Ishikawa (cell line): ENCODE data around the gene EXPH5.

ENCODE experiments used
- CEBPB ChIP-seq: IDR thresholded peaks from 2 replicates; pipeline ENCODE4 v1.6.1; 2012
- CREB1 ChIP-seq: IDR thresholded peaks from 2 replicates; pipeline ENCODE4 v1.6.1; 2012; ENCODE audit warnings: low read depth
- EGR1 ChIP-seq: IDR thresholded peaks from 2 replicates; pipeline ENCODE4 v1.6.1; 2012
- EP300 ChIP-seq: IDR thresholded peaks from 2 replicates; pipeline ENCODE4 v1.6.1; 2012; ENCODE audit warnings: borderline replicate concordance
- NFIC ChIP-seq: IDR thresholded peaks from 2 replicates; pipeline ENCODE4 v1.6.1; 2012
- RAD21 ChIP-seq: IDR thresholded peaks from 2 replicates; pipeline ENCODE4 v1.6.1; 2012; ENCODE audit warnings: low read depth
- TAF1 ChIP-seq: IDR thresholded peaks from 2 replicates; pipeline ENCODE4 v1.6.1; 2012; ENCODE audit warnings: low read depth, mild to moderate bottlenecking
- TEAD4 ChIP-seq: IDR thresholded peaks from 2 replicates; pipeline ENCODE4 v1.6.1; 2012
- YY1 ChIP-seq: IDR thresholded peaks from 2 replicates; pipeline ENCODE4 v1.6.1; 2012; ENCODE audit warnings: low read depth
- ZBTB7A ChIP-seq: IDR thresholded peaks from 2 replicates; pipeline ENCODE4 v1.6.1; 2012; ENCODE audit warnings: low read depth
- TF ChIP-seq, protein P1 (sequence below): IDR thresholded peaks from 2 replicates; pipeline ENCODE4 v1.6.1; 2012
- TF ChIP-seq, protein P2 (sequence below): IDR thresholded peaks from 2 replicates; pipeline ENCODE4 v1.6.1; 2012; ENCODE audit warnings: low read depth, mild to moderate bottlenecking
- TF ChIP-seq, protein P3 (sequence below): IDR thresholded peaks from 2 replicates; pipeline ENCODE4 v1.6.1; 2012

DNA sequence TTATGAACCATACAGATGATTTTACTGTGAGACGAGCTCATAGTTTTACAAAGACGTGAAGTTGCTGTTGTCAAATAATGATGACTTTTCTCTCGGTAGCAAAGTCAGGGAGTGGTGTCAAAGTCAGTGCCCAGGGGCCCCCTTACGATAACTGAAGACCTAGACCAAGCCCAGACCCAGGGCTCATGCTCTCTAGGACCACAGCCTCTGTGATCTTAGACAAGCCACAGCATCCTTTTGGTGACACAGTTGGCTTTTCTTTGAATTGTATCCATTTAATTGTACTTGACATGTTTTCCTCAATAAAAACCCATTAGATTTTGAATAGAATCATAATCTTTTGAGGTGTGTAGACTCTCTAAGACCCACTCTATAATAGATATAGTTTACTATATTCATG, 77.4 kb downstream of the EXPH5 start:
- TF ChIP-seq EGR1 (no peak), TAF1 (no peak), ZBTB7A (no peak), CREB1 (no peak), CEBPB (no peak), NFIC (no peak), YY1 (no peak), RAD21 (no peak), TEAD4 (no peak), EP300 (no peak)
- TF ChIP-seq, protein P1, sequence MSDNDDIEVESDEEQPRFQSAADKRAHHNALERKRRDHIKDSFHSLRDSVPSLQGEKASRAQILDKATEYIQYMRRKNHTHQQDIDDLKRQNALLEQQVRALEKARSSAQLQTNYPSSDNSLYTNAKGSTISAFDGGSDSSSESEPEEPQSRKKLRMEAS, result no peak
- TF ChIP-seq, protein P2, sequence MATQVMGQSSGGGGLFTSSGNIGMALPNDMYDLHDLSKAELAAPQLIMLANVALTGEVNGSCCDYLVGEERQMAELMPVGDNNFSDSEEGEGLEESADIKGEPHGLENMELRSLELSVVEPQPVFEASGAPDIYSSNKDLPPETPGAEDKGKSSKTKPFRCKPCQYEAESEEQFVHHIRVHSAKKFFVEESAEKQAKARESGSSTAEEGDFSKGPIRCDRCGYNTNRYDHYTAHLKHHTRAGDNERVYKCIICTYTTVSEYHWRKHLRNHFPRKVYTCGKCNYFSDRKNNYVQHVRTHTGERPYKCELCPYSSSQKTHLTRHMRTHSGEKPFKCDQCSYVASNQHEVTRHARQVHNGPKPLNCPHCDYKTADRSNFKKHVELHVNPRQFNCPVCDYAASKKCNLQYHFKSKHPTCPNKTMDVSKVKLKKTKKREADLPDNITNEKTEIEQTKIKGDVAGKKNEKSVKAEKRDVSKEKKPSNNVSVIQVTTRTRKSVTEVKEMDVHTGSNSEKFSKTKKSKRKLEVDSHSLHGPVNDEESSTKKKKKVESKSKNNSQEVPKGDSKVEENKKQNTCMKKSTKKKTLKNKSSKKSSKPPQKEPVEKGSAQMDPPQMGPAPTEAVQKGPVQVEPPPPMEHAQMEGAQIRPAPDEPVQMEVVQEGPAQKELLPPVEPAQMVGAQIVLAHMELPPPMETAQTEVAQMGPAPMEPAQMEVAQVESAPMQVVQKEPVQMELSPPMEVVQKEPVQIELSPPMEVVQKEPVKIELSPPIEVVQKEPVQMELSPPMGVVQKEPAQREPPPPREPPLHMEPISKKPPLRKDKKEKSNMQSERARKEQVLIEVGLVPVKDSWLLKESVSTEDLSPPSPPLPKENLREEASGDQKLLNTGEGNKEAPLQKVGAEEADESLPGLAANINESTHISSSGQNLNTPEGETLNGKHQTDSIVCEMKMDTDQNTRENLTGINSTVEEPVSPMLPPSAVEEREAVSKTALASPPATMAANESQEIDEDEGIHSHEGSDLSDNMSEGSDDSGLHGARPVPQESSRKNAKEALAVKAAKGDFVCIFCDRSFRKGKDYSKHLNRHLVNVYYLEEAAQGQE, result no peak
- TF ChIP-seq, protein P3, sequence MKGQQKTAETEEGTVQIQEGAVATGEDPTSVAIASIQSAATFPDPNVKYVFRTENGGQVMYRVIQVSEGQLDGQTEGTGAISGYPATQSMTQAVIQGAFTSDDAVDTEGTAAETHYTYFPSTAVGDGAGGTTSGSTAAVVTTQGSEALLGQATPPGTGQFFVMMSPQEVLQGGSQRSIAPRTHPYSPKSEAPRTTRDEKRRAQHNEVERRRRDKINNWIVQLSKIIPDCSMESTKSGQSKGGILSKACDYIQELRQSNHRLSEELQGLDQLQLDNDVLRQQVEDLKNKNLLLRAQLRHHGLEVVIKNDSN, result no peak
